H9 (cell line): Measurements from ENCODE around the gene TMEM273. TPM values are rescaled to one million over a fixed set of nuclear protein-coding genes. Genes with fewer than 3 reads are reported as not detected.

ENCODE experiments used
- DNase-seq: peaks from one replicate; pipeline ENCODE4 v3.0.0-alpha.2; 2017
- H2AFZ ChIP-seq: one replicate; pipeline ENCODE4 v1.6.1; 2013; ENCODE audit warnings: mild to moderate bottlenecking, low read length, control low read depth, moderate library complexity
- H2AK5ac ChIP-seq: 2 replicates; pipeline ENCODE4 v1.6.1; 2013; ENCODE audit warnings: low read length, control low read depth, mixed read lengths; ENCODE audit not compliant: insufficient read length
- H2BK120ac ChIP-seq: one replicate; pipeline ENCODE4 v1.6.1; 2013; ENCODE audit warnings: low read depth, mild to moderate bottlenecking, low read length, control low read depth, inconsistent platforms; ENCODE audit not compliant: poor library complexity, severe bottlenecking
- H2BK12ac ChIP-seq: 2 replicates; pipeline ENCODE4 v1.6.1; 2013; ENCODE audit warnings: low read length, control low read depth, mixed read lengths, low read depth; ENCODE audit not compliant: insufficient read length
- H2BK15ac ChIP-seq: 2 replicates; pipeline ENCODE4 v1.6.1; 2013; ENCODE audit warnings: low read depth, low read length, control low read depth
- H2BK20ac ChIP-seq: one replicate; pipeline ENCODE4 v1.6.1; 2013; ENCODE audit warnings: low read depth, mild to moderate bottlenecking, low read length, control low read depth, inconsistent platforms; ENCODE audit not compliant: poor library complexity, severe bottlenecking
- H2BK5ac ChIP-seq: 2 replicates; pipeline ENCODE4 v1.6.1; 2013; ENCODE audit warnings: low read length, control low read depth, mixed read lengths; ENCODE audit not compliant: insufficient read length
- H3K14ac ChIP-seq: 2 replicates; pipeline ENCODE4 v1.6.1; 2013; ENCODE audit warnings: low read length, control low read depth; ENCODE audit not compliant: insufficient read depth
- H3K18ac ChIP-seq: 2 replicates; pipeline ENCODE4 v1.6.1; 2013; ENCODE audit warnings: low read depth, mild to moderate bottlenecking, mixed read lengths, low read length, control low read depth; ENCODE audit not compliant: insufficient read length
- H3K23ac ChIP-seq: 2 replicates; pipeline ENCODE4 v1.6.1; 2013; ENCODE audit warnings: low read length, control low read depth, mixed read lengths, low read depth; ENCODE audit not compliant: insufficient read length
- H3K23me2 ChIP-seq: 2 replicates; pipeline ENCODE4 v1.6.1; 2013; ENCODE audit warnings: low read depth, mild to moderate bottlenecking, mixed read lengths, low read length, control low read depth; ENCODE audit not compliant: insufficient read length, poor library complexity, severe bottlenecking
- H3K27ac ChIP-seq: 2 replicates; pipeline ENCODE4 v1.5.1; 2013; ENCODE audit warnings: low read length, control low read depth, mixed read lengths, low read depth; ENCODE audit not compliant: insufficient read length
- H3K27me3 ChIP-seq: 2 replicates; pipeline ENCODE4 v1.6.1; 2013; ENCODE audit warnings: low read length, control low read depth, inconsistent platforms; ENCODE audit not compliant: insufficient read depth
- H3K4ac ChIP-seq: 2 replicates; pipeline ENCODE4 v1.6.1; 2013; ENCODE audit warnings: low read depth, mild to moderate bottlenecking, control low read depth, inconsistent platforms, low read length, moderate library complexity
- H3K4me1 ChIP-seq: 2 replicates; pipeline ENCODE4 v1.6.1; 2013; ENCODE audit warnings: low read length, control low read depth, inconsistent platforms; ENCODE audit not compliant: insufficient read depth
- H3K4me2 ChIP-seq: 2 replicates; pipeline ENCODE4 v1.6.1; 2013; ENCODE audit warnings: low read length, control low read depth, mixed read lengths; ENCODE audit not compliant: insufficient read length, insufficient read depth
- H3K56ac ChIP-seq: 2 replicates; pipeline ENCODE4 v1.6.1; 2013; ENCODE audit warnings: low read depth, mild to moderate bottlenecking, mixed read lengths, low read length, control low read depth; ENCODE audit not compliant: insufficient read length
- H3K79me1 ChIP-seq: 2 replicates; pipeline ENCODE4 v1.6.1; 2013; ENCODE audit warnings: low read depth, mild to moderate bottlenecking, moderate library complexity, low read length, control low read depth, inconsistent platforms; ENCODE audit not compliant: insufficient read depth, poor library complexity, severe bottlenecking
- H3K79me2 ChIP-seq: 2 replicates; pipeline ENCODE4 v1.6.1; 2013; ENCODE audit warnings: low read length, control low read depth, inconsistent platforms; ENCODE audit not compliant: insufficient read depth
- H3K9ac ChIP-seq: 2 replicates; pipeline ENCODE4 v1.6.1; 2013; ENCODE audit warnings: low read length, control low read depth, mixed read lengths; ENCODE audit not compliant: insufficient read length; ENCODE audit errors: extremely low read depth
- H3K9me3 ChIP-seq: one replicate; pipeline ENCODE4 v1.6.1; 2013; ENCODE audit warnings: low read depth, low read length, inconsistent platforms; ENCODE audit not compliant: control insufficient read depth
- H3T11ph ChIP-seq: one replicate; pipeline ENCODE4 v1.6.1; 2013; ENCODE audit warnings: mild to moderate bottlenecking, low read length, control low read depth, inconsistent platforms
- H4K20me1 ChIP-seq: one replicate; pipeline ENCODE4 v1.6.1; 2013; ENCODE audit not compliant: control insufficient read depth, insufficient read length, insufficient read depth
- H4K5ac ChIP-seq: 2 replicates; pipeline ENCODE4 v1.6.1; 2013; ENCODE audit warnings: low read depth, mild to moderate bottlenecking, mixed read lengths, low read length, control low read depth; ENCODE audit not compliant: insufficient read length
- H4K8ac ChIP-seq: replicated peaks from 2 replicates; pipeline ENCODE4 v1.6.1; 2013; ENCODE audit warnings: low read length, control low read depth, mixed read lengths, low read depth; ENCODE audit not compliant: insufficient read length
- H4K91ac ChIP-seq: 2 replicates; pipeline ENCODE4 v1.6.1; 2013; ENCODE audit warnings: low read depth, mild to moderate bottlenecking, moderate library complexity, mixed read lengths, low read length, control low read depth; ENCODE audit not compliant: insufficient read length
- H3K27ac Mint-ChIP-seq, 3 experiments: 2 replicates in 2 of 3; 3 replicates in 1 of 3; pipeline ENCODE4 v1.8.0; 2020 to 2021; ENCODE audit warnings: mixed read lengths in 3 of 3, mild to moderate bottlenecking in 1 of 3, moderate library complexity in 1 of 3
- H3K27me3 Mint-ChIP-seq: 2 replicates; pipeline ENCODE4 v1.8.0; 2021; ENCODE audit warnings: low read depth, mild to moderate bottlenecking, moderate library complexity, mixed read lengths
- H3K36me3 Mint-ChIP-seq, 3 experiments: 2 replicates in 2 of 3; 3 replicates in 1 of 3; pipeline ENCODE4 v1.8.0; 2020 to 2021; ENCODE audit warnings: low read depth in 3 of 3, mixed read lengths in 3 of 3; ENCODE audit not compliant: insufficient read depth in 1 of 3
- H3K4me1 Mint-ChIP-seq, 2 experiments: 2 replicates each; pipeline ENCODE4 v1.8.0; 2020; ENCODE audit warnings: mixed read lengths in 2 of 2
- H3K4me3 Mint-ChIP-seq, 2 experiments: 2 replicates in 1 of 2; 3 replicates in 1 of 2; pipeline ENCODE4 v1.8.0; 2020 to 2021; ENCODE audit warnings: mild to moderate bottlenecking in 2 of 2, mixed read lengths in 2 of 2, moderate library complexity in 1 of 2
- H3K9me3 Mint-ChIP-seq, 2 experiments: 2 replicates in 1 of 2; 3 replicates in 1 of 2; pipeline ENCODE4 v1.8.0; 2020; ENCODE audit warnings: mild to moderate bottlenecking in 2 of 2, mixed read lengths in 2 of 2, moderate library complexity in 1 of 2
- WGBS: extraction: QIAGEN DNeasy Blood & Tissue Kit; methylation state at CpG from one replicate; pipeline ENCODE4 v1.1.7; 2013; ENCODE audit warnings: missing lambda C conversion rate, low lambda C conversion rate, mixed read lengths; ENCODE audit not compliant: insufficient read length; ENCODE audit errors: extremely low coverage; 5-methylcytosine and 5-hydroxymethylcytosine counted together
- total RNA-seq: library from RNA; stranded (reverse); gene quantifications from 2 replicates; pipeline ENCODE4 v1.2.1, GENCODE V29; 2021
- TF ChIP-seq, protein P1 (sequence below): fragments of 200-600 bp; sonication (generic); conservative IDR thresholded peaks from 3 replicates; pipeline ENCODE4 v1.8.0; 2021; ENCODE audit warnings: antibody characterized with exemption, mild to moderate bottlenecking

Gene TMEM273
- total RNA-seq, 1 experiment from 2014 or later, result not detected

DNA sequence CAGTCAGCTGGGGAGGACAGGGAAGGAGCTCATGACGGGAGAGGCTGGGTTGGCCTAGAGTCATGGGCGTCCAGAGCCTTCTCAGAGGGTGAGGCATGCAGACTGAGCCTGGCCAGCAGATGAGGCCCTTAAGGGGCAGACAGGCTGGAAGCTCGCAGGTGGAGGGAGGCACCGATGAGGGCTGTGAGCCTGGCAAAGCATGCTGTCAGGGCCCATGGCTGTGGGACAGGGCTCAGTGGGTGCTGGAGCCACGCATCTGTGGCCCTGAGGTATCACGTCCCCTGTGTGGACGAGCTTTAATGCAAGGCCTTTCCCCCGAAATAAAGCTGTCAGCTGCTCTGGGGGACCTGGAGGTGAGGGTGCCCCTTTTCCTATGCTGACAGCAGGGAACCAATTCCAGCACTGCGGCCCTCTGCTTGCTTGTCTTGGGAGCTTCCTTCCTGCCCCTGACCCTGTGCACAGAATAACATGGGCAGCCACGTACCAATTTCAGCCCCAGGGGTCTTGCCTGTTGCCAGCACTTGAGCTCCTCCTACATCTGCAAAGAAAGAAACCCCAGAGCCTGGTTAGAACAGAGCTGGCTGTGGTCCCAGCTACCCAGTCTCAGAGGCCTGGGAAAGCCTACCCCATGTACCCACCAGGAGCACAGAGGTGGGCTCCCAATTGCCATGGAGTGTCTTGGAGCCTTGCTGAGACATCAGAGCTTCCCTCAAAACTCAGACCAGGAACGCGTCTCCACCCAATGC, 20.6 kb downstream of the TMEM273 start:
- TF ChIP-seq, protein P1, sequence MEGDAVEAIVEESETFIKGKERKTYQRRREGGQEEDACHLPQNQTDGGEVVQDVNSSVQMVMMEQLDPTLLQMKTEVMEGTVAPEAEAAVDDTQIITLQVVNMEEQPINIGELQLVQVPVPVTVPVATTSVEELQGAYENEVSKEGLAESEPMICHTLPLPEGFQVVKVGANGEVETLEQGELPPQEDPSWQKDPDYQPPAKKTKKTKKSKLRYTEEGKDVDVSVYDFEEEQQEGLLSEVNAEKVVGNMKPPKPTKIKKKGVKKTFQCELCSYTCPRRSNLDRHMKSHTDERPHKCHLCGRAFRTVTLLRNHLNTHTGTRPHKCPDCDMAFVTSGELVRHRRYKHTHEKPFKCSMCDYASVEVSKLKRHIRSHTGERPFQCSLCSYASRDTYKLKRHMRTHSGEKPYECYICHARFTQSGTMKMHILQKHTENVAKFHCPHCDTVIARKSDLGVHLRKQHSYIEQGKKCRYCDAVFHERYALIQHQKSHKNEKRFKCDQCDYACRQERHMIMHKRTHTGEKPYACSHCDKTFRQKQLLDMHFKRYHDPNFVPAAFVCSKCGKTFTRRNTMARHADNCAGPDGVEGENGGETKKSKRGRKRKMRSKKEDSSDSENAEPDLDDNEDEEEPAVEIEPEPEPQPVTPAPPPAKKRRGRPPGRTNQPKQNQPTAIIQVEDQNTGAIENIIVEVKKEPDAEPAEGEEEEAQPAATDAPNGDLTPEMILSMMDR, result no peak
- H3T11ph ChIP-seq, result no peak overlapping the region
- no peaks in the 10 kb centered on the region for H3K27me3 ChIP-seq
- no peaks in the 10 kb centered on the region for H3K79me2 ChIP-seq
- no peaks in the 10 kb centered on the region for H3K79me1 ChIP-seq
- H3K27ac Mint-ChIP-seq, result no peak overlapping the region
- peaks cover 9 to 18% of the 10 kb centered on the region in 2 experiments for H3K4me1 Mint-ChIP-seq
- H2BK12ac ChIP-seq, result no peak overlapping the region
- no peak overlapping the region for H3K4me2 ChIP-seq
- H4K91ac ChIP-seq, result no peak overlapping the region
- no peaks in the 10 kb centered on the region for H3K4me1 ChIP-seq
- H3K9ac ChIP-seq, result no peak overlapping the region
- H2AFZ ChIP-seq, result no peak overlapping the region
- no peak overlapping the region for H3K27ac ChIP-seq
- H2BK15ac ChIP-seq, result no peak overlapping the region
- DNase-seq, result no peak
- no peak overlapping the region for H2BK20ac ChIP-seq
- no peak overlapping the region for H3K18ac ChIP-seq
- no peak overlapping the region for H3K56ac ChIP-seq
- H3K9me3 ChIP-seq, result no peaks in the 10 kb centered on the region
- 0 out of 7 replicates have a peak, but pooled peaks cover 0 to 1% (median 0%) of the 10 kb centered on the region in 3 experiments for H3K36me3 Mint-ChIP-seq
- no peak overlapping the region for H3K4ac ChIP-seq
- no peak overlapping the region for H3K14ac ChIP-seq
- no peak overlapping the region for H2AK5ac ChIP-seq
- no peaks in the 10 kb centered on the region for H4K20me1 ChIP-seq
- no CpG with 5 or more reads among the region's 12 CpGs for WGBS
- no peak overlapping the region for H2BK5ac ChIP-seq
- peaks cover 4% of the 10 kb centered on the region; the same call in 1 of the 2 replicates for H3K27me3 Mint-ChIP-seq
- no peaks in the 10 kb centered on the region for H3K9me3 Mint-ChIP-seq
- H4K8ac ChIP-seq, result no peak overlapping the region
- no peak overlapping the region for H2BK120ac ChIP-seq
- no peaks in the 10 kb centered on the region for H3K23me2 ChIP-seq
- H3K23ac ChIP-seq, result no peak overlapping the region
- H3K4me3 Mint-ChIP-seq, result no peak overlapping the region
- no peak overlapping the region for H4K5ac ChIP-seq
